Stomach smooth muscle (tissue), 2 donors: ENCODE data around the gene MIEF2.

ENCODE experiments used
- H3K27ac ChIP-seq: one replicate; pipeline ENCODE4 v1.7.0; 2013; ENCODE audit warnings: mild to moderate bottlenecking, low read length, inconsistent platforms
- H3K27me3 ChIP-seq, 2 donors: one replicate each; pipeline ENCODE4 v1.7.0; 2013; ENCODE audit warnings: low read length in 2 of 2; ENCODE audit not compliant: insufficient read depth in 2 of 2, control insufficient read depth in 1 of 2
- H3K36me3 ChIP-seq, 2 donors: one replicate each; pipeline ENCODE4 v1.7.0; 2013; ENCODE audit warnings: low read length in 2 of 2; ENCODE audit not compliant: control insufficient read depth in 2 of 2, insufficient read depth in 2 of 2
- H3K4me1 ChIP-seq: one replicate; pipeline ENCODE4 v1.7.0; 2013; ENCODE audit warnings: low read length; ENCODE audit not compliant: control insufficient read depth, insufficient read depth
- H3K4me3 ChIP-seq, 2 donors: one replicate each; pipeline ENCODE4 v1.7.0; 2013; ENCODE audit warnings: low read length in 2 of 2
- H3K9ac ChIP-seq, 2 donors: one replicate each; pipeline ENCODE4 v1.7.0; 2013; ENCODE audit warnings: low read length in 2 of 2, mild to moderate bottlenecking in 1 of 2
- H3K9me3 ChIP-seq, 2 donors: one replicate each; pipeline ENCODE4 v1.7.0; 2013; ENCODE audit warnings: low read length in 2 of 2; ENCODE audit not compliant: control insufficient read depth in 2 of 2
- donor health status: healthy.
- donor health status: Pancreatic carcinoma.

The MIEF2 gene

DNA sequence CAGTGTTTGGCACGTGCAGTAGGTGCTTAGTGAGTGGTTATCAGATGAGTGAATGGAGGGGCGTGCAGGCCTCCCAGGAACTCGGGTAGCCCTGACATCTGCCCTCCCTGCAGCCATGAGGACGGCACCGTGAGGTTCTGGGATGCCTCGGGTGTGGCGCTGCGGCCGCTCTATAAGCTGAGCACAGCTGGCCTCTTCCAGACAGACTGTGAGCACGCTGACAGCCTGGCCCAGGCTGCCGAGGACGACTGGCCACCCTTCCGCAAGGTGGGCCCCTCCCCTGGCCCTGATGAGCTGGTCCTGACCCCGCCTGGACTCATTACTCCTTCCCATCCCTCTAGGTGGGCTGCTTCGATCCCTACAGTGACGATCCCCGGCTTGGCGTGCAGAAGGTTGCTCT is 24.0 kb upstream of the MIEF2 start:
- Histone ChIP-seq H3K9me3 (no peaks in the 10 kb centered on the region), H3K9ac (no peak overlapping the region), H3K27me3 (no peaks in the 10 kb centered on the region), H3K36me3 (peaks cover 20 to 37% of the 10 kb centered on the region in 2 donors), H3K4me1 (no peaks in the 10 kb centered on the region), H3K27ac (no peak overlapping the region), H3K4me3 (no peak overlapping the region)

DNA sequence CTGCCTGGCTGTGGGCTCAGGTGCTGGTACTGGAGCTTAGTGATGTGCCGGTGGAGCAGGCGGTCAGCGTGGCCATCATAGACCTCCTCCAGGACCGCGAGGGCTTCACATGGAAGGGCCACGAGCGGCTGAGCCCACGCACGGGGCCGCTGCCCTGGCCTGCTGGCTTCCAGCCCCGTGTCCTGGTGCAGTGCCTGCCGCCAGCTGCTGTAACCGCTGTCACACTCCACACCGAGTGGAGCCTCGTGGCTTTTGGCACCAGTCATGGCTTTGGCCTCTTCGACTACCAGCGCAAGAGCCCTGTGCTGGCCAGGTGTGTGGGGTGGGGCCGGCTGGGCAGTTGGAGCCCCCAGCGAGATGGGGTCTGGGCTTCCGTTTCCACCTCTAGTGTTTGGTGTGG is 23.0 kb upstream of the MIEF2 start:
- Histone ChIP-seq H3K9me3 (no peaks in the 10 kb centered on the region), H3K9ac (no peak overlapping the region), H3K4me1 (no peaks in the 10 kb centered on the region), H3K27ac (no peak overlapping the region), H3K36me3 (peaks cover 20 to 38% of the 10 kb centered on the region in 2 donors), H3K4me3 (no peak overlapping the region), H3K27me3 (no peaks in the 10 kb centered on the region)

DNA sequence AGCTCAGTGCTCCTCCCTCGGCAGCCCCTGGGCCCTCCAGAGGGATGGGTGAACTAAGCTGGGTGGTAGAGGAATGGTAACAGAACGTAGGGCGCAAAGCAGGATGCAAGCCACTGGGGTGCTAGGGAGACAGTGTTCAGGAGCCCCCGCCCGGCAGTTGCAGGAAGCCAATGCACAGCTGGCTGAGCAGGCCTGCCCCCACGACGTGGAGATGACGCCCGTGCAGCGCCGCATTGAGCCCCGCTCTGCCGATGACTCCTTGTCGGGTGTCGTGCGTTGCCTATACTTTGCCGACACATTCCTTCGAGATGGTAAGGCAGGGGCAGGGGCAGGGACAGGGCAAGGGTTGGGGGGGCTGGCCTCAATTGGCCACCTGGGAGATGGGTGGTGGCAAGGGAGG is 22.2 kb upstream of the MIEF2 start:
- no peak overlapping the region for H3K4me3 ChIP-seq
- H3K36me3 ChIP-seq, result peaks cover 21 to 38% of the 10 kb centered on the region in 2 donors
- H3K9ac ChIP-seq, result no peak overlapping the region
- no peaks in the 10 kb centered on the region for H3K27me3 ChIP-seq
- H3K4me1 ChIP-seq, result no peaks in the 10 kb centered on the region
- H3K9me3 ChIP-seq, result no peaks in the 10 kb centered on the region
- no peak overlapping the region for H3K27ac ChIP-seq

DNA sequence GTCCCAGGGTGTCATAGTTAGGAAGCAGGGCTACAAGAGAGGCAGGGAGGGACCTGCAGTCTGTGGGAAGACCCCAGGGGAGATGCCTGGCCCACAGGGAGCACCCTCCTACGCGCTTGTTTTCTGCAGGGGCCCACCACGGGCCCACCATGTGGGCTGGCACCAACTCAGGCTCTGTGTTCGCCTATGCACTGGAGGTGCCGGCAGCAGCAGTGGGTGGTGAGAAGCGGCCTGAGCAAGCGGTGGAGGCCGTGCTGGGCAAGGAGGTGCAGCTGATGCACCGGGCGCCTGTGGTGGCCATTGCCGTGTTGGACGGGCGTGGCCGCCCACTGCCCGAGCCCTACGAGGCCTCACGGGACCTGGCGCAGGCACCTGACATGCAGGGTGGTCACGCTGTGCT is 20.0 kb upstream of the MIEF2 start:
- Histone ChIP-seq H3K27ac (no peak overlapping the region), H3K4me1 (no peaks in the 10 kb centered on the region), H3K9ac (no peak overlapping the region), H3K36me3 (peaks cover 23 to 39% of the 10 kb centered on the region in 2 donors), H3K9me3 (no peaks in the 10 kb centered on the region), H3K27me3 (no peaks in the 10 kb centered on the region), H3K4me3 (no peak overlapping the region)

DNA sequence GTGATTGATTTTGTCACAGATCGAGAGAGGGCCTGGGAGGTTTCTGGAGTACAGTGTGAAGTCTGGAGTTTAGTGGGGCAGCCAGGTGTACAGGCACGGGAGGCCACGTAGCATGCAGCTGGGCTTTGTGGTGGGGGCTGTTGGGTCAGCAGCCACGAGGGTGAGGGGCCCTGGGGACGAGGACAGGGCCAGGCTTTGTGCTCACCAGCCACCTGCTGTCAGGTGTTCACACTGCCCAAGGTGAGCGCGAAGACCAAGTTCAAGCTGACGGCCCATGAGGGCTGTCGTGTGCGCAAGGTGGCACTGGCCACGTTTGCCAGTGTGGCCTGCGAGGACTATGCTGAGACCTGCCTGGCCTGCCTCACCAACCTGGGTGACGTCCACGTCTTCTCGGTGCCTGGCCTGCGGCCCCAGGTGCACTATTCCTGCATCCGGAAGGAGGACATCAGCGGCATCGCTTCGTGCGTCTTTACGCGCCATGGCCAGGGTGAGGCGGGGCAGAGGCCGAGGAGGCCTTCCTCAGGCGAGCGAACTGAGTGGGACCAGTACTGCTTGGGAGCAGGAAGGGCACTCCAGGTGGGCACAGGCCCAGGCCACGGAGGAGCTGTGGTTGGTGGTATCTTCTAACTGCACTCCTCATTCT is 19.1 kb upstream of the MIEF2 start:
- Histone ChIP-seq H3K4me3 (no peak overlapping the region), H3K27ac (no peak overlapping the region), H3K27me3 (no peaks in the 10 kb centered on the region), H3K4me1 (no peaks in the 10 kb centered on the region), H3K9ac (no peak overlapping the region), H3K36me3 (peaks cover 32 to 40% of the 10 kb centered on the region in 2 donors), H3K9me3 (no peaks in the 10 kb centered on the region)

DNA sequence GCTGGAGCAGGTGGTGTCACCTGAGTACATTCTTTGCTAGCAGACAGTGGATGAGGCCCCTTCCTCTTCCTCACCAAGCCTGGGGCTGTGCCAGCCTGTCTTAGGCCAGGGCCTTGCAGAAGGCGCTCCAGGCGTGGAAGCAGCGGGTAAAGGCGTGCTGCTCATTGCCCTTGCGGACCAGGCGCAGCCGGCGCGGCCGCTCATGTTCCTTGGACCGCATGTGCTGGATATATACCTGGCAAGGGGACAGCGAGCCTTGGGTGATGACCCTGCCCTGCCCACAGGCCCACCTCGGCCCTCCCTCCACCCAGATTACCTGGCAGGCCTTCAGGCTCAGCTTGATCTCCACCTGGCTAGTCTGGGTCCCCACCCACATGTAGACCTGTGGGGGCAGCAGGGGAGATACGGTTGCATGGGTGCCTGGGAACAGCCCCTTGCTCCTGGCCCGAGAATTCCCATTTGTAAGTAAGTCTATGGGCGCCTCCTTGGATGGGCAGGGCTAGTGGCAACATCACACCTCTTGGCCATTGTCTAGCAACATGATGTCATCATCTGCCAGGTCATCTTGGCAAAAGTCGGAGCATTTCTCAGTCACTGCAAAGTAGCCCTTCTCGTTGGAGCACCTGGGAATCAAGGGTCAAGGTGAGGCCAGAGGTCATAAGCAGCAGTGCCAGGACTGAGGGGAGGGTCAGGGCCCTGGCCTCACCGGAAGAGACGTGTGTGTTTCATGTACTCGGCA is 15.3 kb upstream of the MIEF2 start:
- Histone ChIP-seq H3K4me1 (peaks cover 15% of the 10 kb centered on the region), H3K27ac (no peak overlapping the region), H3K9me3 (no peaks in the 10 kb centered on the region), H3K9ac (no peak overlapping the region), H3K4me3 (no peak overlapping the region), H3K36me3 (peaks cover 32 to 40% of the 10 kb centered on the region in 2 donors), H3K27me3 (no peaks in the 10 kb centered on the region)

DNA sequence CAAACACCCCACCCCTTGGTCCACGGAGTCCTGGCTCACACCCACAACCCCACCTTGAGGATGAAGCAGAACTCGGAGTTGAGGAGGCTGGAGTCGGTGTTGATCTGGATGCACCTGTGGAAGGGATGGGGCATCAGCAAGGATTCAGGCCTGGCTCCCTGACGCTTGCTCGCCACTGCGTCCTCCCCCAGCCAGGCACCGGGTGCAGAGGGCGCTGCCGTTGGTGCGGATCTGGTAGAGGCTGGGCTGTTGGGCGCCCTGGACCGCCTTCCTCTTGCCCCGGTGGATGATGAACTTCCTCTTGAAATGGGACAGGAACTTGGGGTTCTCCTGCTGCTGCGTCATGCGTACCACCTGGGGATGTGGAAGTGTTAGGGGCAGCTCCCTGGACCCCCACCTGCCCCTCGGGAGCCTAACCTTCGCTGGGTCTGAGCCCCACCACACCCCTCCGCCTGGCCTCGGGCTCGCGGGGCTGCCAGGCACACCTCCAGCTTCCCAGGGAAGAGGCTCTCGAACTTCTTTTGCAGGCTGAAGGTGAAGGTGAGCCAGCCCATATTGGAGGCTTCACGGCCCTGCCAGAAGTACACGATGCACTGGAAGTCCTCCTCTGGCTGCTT is 14.2 kb upstream of the MIEF2 start:
- H3K9ac ChIP-seq, result no peak overlapping the region
- no peaks in the 10 kb centered on the region for H3K9me3 ChIP-seq
- H3K27ac ChIP-seq, result no peak overlapping the region
- H3K27me3 ChIP-seq, result no peaks in the 10 kb centered on the region
- H3K4me3 ChIP-seq, result no peak overlapping the region
- H3K4me1 ChIP-seq, result peaks cover 15% of the 10 kb centered on the region
- peaks cover 39 to 49% of the 10 kb centered on the region in 2 donors for H3K36me3 ChIP-seq

DNA sequence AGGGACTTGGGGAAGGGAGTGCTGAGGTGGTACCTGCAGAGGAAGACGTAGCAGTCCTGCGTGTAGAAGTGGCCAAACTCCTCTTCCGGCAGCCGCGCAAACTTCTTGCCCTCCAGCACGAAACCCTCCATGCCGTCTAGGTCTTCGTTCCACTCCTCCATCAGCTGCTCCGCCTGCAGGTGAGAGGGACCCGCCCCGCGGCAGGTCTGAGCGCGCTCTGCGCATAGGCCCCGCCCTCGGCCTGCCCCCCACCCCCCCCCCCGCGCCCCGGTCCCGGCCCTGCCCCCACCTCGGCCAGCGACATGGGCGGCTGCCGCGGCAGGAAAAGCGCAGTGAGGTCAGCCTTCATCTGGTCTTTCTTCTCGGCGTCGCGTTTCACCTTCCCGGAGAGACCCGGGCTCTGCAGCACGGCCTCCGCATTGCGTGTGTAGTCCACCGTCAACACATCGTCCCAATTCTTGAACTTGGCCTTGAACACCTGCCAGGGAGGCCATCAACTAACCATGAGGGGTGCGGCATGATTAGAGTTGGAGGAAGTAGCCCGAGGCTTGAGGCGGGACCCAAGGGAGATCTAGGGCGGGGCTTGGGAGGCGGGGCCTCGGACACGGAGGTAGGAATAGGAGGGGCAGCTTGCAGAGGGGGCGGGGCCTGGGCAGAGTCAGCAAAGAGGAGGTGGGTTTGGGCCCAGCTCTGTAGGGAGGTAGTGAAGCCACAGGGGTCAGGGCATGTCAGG is 13.4 kb upstream of the MIEF2 start:
- no peak overlapping the region for H3K27ac ChIP-seq
- no peaks in the 10 kb centered on the region for H3K9me3 ChIP-seq
- peaks cover 43 to 55% of the 10 kb centered on the region in 2 donors for H3K36me3 ChIP-seq
- H3K9ac ChIP-seq, result no peak overlapping the region
- no peak overlapping the region for H3K4me3 ChIP-seq
- no peaks in the 10 kb centered on the region for H3K27me3 ChIP-seq
- H3K4me1 ChIP-seq, result peaks cover 15% of the 10 kb centered on the region

DNA sequence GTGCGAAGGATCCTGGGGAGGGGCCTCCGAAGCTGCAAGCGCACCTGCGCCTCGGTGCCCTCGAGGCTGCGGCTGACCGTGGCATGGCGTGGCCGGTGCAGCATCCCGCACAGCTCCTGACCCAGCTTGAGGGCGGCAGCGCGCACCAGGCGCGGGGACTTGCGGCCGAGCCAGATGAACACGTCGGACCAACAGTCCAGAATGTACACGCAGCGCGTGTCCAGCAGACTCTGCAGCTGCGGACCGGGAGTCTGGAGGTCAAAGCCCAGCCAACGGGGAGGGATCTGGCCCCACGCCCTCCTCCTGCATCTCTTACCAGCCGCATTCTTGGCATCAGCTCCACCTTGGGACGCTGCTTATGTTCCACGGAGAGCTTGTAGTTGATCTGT is 12.9 kb upstream of the MIEF2 start:
- no peaks in the 10 kb centered on the region for H3K27me3 ChIP-seq
- peaks cover 15% of the 10 kb centered on the region for H3K4me1 ChIP-seq
- H3K27ac ChIP-seq, result no peak overlapping the region
- H3K36me3 ChIP-seq, result peaks cover 48 to 60% of the 10 kb centered on the region in 2 donors
- no peaks in the 10 kb centered on the region for H3K9me3 ChIP-seq
- H3K4me3 ChIP-seq, result no peak overlapping the region
- H3K9ac ChIP-seq, result no peak overlapping the region

DNA sequence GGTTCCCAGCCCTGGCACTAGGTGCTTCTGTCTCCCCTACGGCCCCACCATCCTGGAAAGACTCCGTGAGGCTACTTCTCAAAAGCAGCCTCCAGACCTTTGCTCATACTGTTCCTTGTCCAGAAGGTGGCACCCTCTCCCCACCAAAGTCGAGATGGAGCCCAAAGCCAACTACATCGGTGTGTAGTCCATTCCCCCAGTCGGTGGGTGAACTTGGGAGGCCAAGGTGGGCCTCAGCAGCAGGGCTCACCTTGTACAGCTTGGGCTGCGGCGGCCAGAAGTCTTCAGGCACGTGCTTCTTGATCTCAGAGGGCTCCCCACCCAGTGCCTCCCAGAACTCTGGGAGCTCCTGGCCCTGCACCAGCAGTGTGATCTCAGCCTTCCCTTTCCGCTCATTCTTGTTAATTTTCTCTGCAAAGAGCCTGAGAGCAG is 12.1 kb upstream of the MIEF2 start:
- Histone ChIP-seq H3K27ac (no peak overlapping the region), H3K9ac (no peak overlapping the region), H3K36me3 (peaks cover 53 to 62% of the 10 kb centered on the region in 2 donors), H3K27me3 (no peaks in the 10 kb centered on the region), H3K9me3 (no peaks in the 10 kb centered on the region), H3K4me3 (no peak overlapping the region), H3K4me1 (peaks cover 15% of the 10 kb centered on the region)
